Measurements from ENCODE around the gene RTRAF. TPM values are rescaled to one million over a fixed set of nuclear protein-coding genes. Genes with fewer than 3 reads are reported as not detected.

The RTRAF gene
- polyA plus RNA-seq, 1 of the 3 experiments (the other 2 are of a cell fraction): 43.6 TPM

DNA sequence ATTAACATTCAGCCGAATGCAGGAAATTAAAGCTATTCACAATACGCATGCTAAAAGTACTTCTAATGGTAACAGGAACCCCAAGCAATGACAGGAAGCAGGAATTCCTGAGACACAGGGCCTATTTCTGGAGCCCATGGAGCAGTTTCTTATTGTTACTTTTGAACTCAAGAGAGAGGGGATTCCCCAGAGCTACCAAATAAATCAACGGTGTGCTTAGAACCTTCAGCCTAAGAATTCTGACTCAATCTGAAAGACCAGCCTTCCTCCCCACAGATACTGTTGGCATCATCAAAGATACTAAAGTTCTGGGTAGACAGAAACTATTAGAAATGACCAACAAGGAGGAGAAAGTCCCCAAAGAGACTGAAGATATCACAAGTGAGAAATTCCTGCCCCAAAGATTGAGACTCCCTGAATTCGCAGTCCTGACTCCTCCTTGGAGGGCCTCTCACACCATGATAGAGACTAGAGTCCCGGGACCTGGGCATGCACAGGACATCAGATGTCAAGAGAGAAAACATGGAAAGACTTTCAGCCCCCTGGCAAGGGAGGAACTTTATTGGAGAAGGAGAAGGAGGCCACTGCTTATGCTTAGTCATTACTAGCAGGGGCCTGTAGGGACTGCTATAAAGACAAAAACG lies 32.7 kb downstream of the RTRAF start:
- H4K20me1 ChIP-seq (ENCODE audit: insufficient read depth): no peaks in the 10 kb centered on the region
- ChIA-PET POLR2A (no interaction called here), CTCF (interaction anchor here (1.4 kb wide), 1 partner anchor 18 kb away, joined by 3 read pairs; no protein-coding TSS in a partner anchor)
- peaks cover 4 to 33% of the 10 kb centered on the region in 2 experiments; a peak in 3 of 4 replicates for H3K4me1 ChIP-seq (ENCODE audit: control insufficient read depth in 1 of 2, insufficient read depth in 2 of 2, low read depth in 1 of 2, low read length in 1 of 2)
- H3K27ac ChIP-seq (ENCODE audit: low read depth in 2 of 2, low read length in 1 of 2): no peak overlapping the region
- no peak overlapping the region for H2AFZ ChIP-seq (ENCODE audit: low read depth)
- 71% methylated on average over 6 of the region's 6 CpGs for WGBS (ENCODE audit: low lambda C conversion rate)
- no peak for DNase-seq
- H3K9me3 ChIP-seq: no peaks in the 10 kb centered on the region; the same call in 1 of the 2 replicates
- H3K4me2 ChIP-seq: no peak overlapping the region
- no peaks in the 10 kb centered on the region for H3K79me2 ChIP-seq (ENCODE audit: insufficient read depth)
- TF ChIP-seq MXI1 (IDR thresholded peaks at IDR 0.05; ENCODE audit: low read depth, low read length) (no peak), FOXM1 (IDR thresholded peaks at IDR 0.05; ENCODE audit: low read depth) (no peak), ELF1 (IDR thresholded peaks at IDR 0.05) (no peak), MAX (IDR thresholded peaks at IDR 0.05; ENCODE audit: low read depth) (no peak), NRF1 (IDR thresholded peaks at IDR 0.05; ENCODE audit: low read depth, low read length) (no peak), RAD21 (IDR thresholded peaks at IDR 0.05; ENCODE audit: low read length) (no peak), EZH2phosphoT487 (IDR thresholded peaks at IDR 0.05; ENCODE audit: borderline replicate concordance, low read depth) (no peak), GABPA (IDR thresholded peaks at IDR 0.05; ENCODE audit: low read depth) (no peak), USF1 (IDR thresholded peaks at IDR 0.05; ENCODE audit: borderline replicate concordance, low read depth) (no peak), CTCF (IDR thresholded peaks at IDR 0.05) (no peak), MEF2A (IDR thresholded peaks at IDR 0.05; ENCODE audit: borderline replicate concordance, low read depth) (no peak), SMC3 (IDR thresholded peaks at IDR 0.05; ENCODE audit: low read depth, low read length) (no peak), SIN3A (IDR thresholded peaks at IDR 0.05; ENCODE audit: borderline replicate concordance, low read depth, low read length) (no peak), RFX5 (IDR thresholded peaks at IDR 0.05; ENCODE audit: low read length) (no peak), FOSL2 (IDR thresholded peaks at IDR 0.05; ENCODE audit: borderline replicate concordance, low read depth) (no peak)
- TF ChIP-seq, protein P1, sequence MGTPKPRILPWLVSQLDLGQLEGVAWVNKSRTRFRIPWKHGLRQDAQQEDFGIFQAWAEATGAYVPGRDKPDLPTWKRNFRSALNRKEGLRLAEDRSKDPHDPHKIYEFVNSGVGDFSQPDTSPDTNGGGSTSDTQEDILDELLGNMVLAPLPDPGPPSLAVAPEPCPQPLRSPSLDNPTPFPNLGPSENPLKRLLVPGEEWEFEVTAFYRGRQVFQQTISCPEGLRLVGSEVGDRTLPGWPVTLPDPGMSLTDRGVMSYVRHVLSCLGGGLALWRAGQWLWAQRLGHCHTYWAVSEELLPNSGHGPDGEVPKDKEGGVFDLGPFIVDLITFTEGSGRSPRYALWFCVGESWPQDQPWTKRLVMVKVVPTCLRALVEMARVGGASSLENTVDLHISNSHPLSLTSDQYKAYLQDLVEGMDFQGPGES (IDR thresholded peaks at IDR 0.05; ENCODE audit: low read depth, low read length): no peak
- TF ChIP-seq, protein P2, sequence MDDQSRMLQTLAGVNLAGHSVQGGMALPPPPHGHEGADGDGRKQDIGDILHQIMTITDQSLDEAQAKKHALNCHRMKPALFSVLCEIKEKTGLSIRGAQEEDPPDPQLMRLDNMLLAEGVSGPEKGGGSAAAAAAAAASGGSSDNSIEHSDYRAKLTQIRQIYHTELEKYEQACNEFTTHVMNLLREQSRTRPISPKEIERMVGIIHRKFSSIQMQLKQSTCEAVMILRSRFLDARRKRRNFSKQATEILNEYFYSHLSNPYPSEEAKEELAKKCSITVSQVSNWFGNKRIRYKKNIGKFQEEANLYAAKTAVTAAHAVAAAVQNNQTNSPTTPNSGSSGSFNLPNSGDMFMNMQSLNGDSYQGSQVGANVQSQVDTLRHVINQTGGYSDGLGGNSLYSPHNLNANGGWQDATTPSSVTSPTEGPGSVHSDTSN (IDR thresholded peaks at IDR 0.05): no peak
- peaks cover 0 to 9% of the 10 kb centered on the region in 2 experiments for H3K36me3 ChIP-seq (replicated peaks in 1 of 2; ENCODE audit: control insufficient read depth in 1 of 2, insufficient read depth in 2 of 2, low read length in 1 of 2)
- no peaks in the 10 kb centered on the region for H3K27me3 ChIP-seq (ENCODE audit: insufficient read depth)
- no peak overlapping the region for H3K4me3 ChIP-seq (ENCODE audit: low read depth in 2 of 2, low read length in 1 of 2)
- H3K9me2 ChIP-seq: no peaks in the 10 kb centered on the region
- H3F3A ChIP-seq (replicated peaks; ENCODE audit: insufficient read depth): peaks cover 28% of the 10 kb centered on the region
- H3K9ac ChIP-seq: no peak overlapping the region

Data from SK-N-SH (cell line).